ENCODE results near the gene P4HA2. TPM values are rescaled to one million over a fixed set of nuclear protein-coding genes. Genes with fewer than 3 reads are reported as not detected.
A peak's percentile ranks its signal among the peaks of the same experiment; 100 is the strongest.

Gene P4HA2
- total and polyA plus RNA-seq, 2 donors from 2014 or later: 32.5 to 54.1 TPM

- FAIRE-seq (no peak), DNase-seq (peak in 1 of 5 donors; percentile 59)
- intact Hi-C loops (cut with DNase I): no loop called here
- Histone ChIP-seq H3K27me3 (ENCODE audit: control insufficient read depth, insufficient read depth, low read length) (no peaks in the 10 kb centered on the region), H3K27ac (ENCODE audit: low read depth in 2 of 2, low read length in 2 of 2) (no peak overlapping the region), H3K4me3 (ENCODE audit: low read length in 3 of 3) (no peak overlapping the region), H3K36me3 (ENCODE audit: control insufficient read depth in 2 of 3, insufficient read depth in 3 of 3, low read length in 3 of 3) (peaks cover 0 to 16% (median 3%) of the 10 kb centered on the region in 3 donors), H3K9me3 (ENCODE audit: control insufficient read depth in 2 of 3, insufficient read depth in 1 of 3, low read length in 3 of 3) (no peaks in the 10 kb centered on the region), H3K9ac (ENCODE audit: low read length in 3 of 3) (peak overlapping the region in 1 of 3 donors; percentile 36), H3K4me1 (ENCODE audit: control insufficient read depth in 2 of 3, insufficient read depth in 2 of 3, low read depth in 1 of 3, low read length in 3 of 3) (peaks cover 0 to 29% (median 10%) of the 10 kb centered on the region in 3 donors)
- no peak for TF ChIP-seq CTCF (IDR thresholded peaks at IDR 0.05; ENCODE audit: borderline replicate concordance, extremely low read depth, insufficient read depth)
Observed at GRCh38 chr5:132266031-132266835, 38.6 kb upstream of the P4HA2 start.

- no peak overlapping the region for H3K4me3 ChIP-seq (ENCODE audit: low read length in 3 of 3)
- no peak for TF ChIP-seq CTCF (IDR thresholded peaks at IDR 0.05; ENCODE audit: borderline replicate concordance, extremely low read depth, insufficient read depth)
Observed at GRCh38 chr5:132265336-132266030, 37.8 kb upstream of the P4HA2 start.

GRCh38 chr5:132264546-132265335, 37.1 kb upstream of the P4HA2 start:
- no peaks in the 10 kb centered on the region for H3K27me3 ChIP-seq (ENCODE audit: control insufficient read depth, insufficient read depth, low read length)
- H3K9me3 ChIP-seq (ENCODE audit: control insufficient read depth in 2 of 3, insufficient read depth in 1 of 3, low read length in 3 of 3): no peaks in the 10 kb centered on the region
- FAIRE-seq (no peak), DNase-seq (peak in 1 of 5 donors; percentile 63)
- no peak overlapping the region for H3K4me3 ChIP-seq (ENCODE audit: low read length in 3 of 3)
- H3K9ac ChIP-seq (ENCODE audit: low read length in 3 of 3): no peak overlapping the region
- peaks cover 0 to 16% (median 3%) of the 10 kb centered on the region in 3 donors for H3K36me3 ChIP-seq (ENCODE audit: control insufficient read depth in 2 of 3, insufficient read depth in 3 of 3, low read length in 3 of 3)
- peak overlapping the region; percentile 55 to 66 for H3K27ac ChIP-seq (ENCODE audit: low read depth in 2 of 2, low read length in 2 of 2)
- intact Hi-C loops (cut with DNase I): no loop called here
- H3K4me1 ChIP-seq (ENCODE audit: control insufficient read depth in 2 of 3, insufficient read depth in 2 of 3, low read depth in 1 of 3, low read length in 3 of 3): peaks cover 0 to 28% (median 11%) of the 10 kb centered on the region in 3 donors
- no peak for TF ChIP-seq CTCF (IDR thresholded peaks at IDR 0.05; ENCODE audit: borderline replicate concordance, extremely low read depth, insufficient read depth)

More at GRCh38 chr5:132265336-132266030, 37.8 kb upstream of the P4HA2 start:
- peaks cover 0 to 31% (median 10%) of the 10 kb centered on the region in 3 donors for H3K4me1 ChIP-seq (ENCODE audit: control insufficient read depth in 2 of 3, insufficient read depth in 2 of 3, low read depth in 1 of 3, low read length in 3 of 3)
- no peaks in the 10 kb centered on the region for H3K27me3 ChIP-seq (ENCODE audit: control insufficient read depth, insufficient read depth, low read length)
- H3K9ac ChIP-seq (ENCODE audit: low read length in 3 of 3): no peak overlapping the region
- H3K9me3 ChIP-seq (ENCODE audit: control insufficient read depth in 2 of 3, insufficient read depth in 1 of 3, low read length in 3 of 3): no peaks in the 10 kb centered on the region
- H3K27ac ChIP-seq (ENCODE audit: low read depth in 2 of 2, low read length in 2 of 2): peak overlapping the region; percentile 55 to 66
- DNase-seq (peak; percentile 77 to 92 (median 89)), FAIRE-seq (no peak)
- H3K36me3 ChIP-seq (ENCODE audit: control insufficient read depth in 2 of 3, insufficient read depth in 3 of 3, low read length in 3 of 3): peaks cover 0 to 16% (median 3%) of the 10 kb centered on the region in 3 donors
- intact Hi-C loops (cut with DNase I): no loop called here

All from kidney (tissue), 14 donors.